ENCODE data around the gene OCA2.

Gene OCA2

DNA sequence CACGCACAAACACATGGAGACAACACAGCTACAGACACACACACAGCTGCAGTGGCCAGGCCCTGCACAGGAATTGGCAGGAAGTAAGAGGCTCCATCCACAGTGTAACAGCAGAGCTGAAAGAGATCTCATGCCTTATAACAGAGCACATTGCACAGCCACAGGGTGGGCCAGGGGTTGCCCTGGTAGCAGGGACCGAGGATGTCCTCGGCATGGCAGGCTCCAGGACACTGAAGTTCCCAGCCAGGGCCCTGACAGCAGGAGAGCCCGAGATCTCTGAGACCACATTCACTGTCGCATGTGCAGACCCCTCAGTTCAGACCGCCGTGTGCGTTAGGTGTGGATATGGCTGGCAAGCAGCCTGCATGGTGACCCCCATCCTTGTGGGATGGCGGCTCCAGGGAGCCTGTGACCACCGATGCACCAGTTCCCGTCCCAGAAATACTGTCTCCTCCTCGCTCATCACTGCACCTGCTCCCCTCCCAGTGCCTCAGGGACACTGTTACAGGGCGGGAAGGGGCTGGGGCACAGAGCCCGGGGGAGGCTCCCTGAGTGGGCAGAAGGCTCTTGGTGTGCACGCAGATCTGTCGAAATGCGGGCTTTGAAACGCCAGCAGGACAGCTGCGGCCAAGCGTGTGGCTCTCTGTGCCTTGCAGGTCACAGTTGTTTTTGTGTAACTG is 1.5 kb upstream of the OCA2 start:
- no peak overlapping the region for H3K27ac ChIP-seq
- TF ChIP-seq, protein P1, sequence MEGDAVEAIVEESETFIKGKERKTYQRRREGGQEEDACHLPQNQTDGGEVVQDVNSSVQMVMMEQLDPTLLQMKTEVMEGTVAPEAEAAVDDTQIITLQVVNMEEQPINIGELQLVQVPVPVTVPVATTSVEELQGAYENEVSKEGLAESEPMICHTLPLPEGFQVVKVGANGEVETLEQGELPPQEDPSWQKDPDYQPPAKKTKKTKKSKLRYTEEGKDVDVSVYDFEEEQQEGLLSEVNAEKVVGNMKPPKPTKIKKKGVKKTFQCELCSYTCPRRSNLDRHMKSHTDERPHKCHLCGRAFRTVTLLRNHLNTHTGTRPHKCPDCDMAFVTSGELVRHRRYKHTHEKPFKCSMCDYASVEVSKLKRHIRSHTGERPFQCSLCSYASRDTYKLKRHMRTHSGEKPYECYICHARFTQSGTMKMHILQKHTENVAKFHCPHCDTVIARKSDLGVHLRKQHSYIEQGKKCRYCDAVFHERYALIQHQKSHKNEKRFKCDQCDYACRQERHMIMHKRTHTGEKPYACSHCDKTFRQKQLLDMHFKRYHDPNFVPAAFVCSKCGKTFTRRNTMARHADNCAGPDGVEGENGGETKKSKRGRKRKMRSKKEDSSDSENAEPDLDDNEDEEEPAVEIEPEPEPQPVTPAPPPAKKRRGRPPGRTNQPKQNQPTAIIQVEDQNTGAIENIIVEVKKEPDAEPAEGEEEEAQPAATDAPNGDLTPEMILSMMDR (conservative IDR thresholded peaks at IDR 0.05) = no peak

DNA sequence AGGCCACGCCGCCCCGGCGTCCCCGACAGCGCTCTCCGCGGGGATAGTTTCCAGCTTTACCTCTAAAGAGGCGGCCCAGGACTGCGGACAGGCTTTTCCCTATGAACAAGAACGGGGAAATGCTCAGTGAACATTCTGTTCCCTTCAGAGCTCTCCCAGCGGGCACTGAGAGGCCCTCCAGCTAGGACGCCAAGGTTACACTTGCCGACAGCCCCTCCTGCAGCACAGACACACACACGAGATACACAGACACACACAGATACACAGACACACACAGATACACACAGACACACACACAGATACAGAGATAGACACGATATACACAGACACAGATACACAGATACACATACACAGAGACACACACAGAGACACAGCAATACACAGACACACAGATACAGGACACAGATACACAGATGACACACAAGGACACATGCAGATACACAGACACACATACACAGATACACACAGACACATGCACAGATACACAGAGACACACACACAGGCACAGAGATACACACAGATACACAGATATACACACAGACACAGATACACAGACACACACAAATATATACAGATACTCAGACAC is 533 bp upstream of the OCA2 start:
- no peak overlapping the region for H3K27ac ChIP-seq
- TF ChIP-seq, protein P1 (conservative IDR thresholded peaks at IDR 0.05) = no peak

DNA sequence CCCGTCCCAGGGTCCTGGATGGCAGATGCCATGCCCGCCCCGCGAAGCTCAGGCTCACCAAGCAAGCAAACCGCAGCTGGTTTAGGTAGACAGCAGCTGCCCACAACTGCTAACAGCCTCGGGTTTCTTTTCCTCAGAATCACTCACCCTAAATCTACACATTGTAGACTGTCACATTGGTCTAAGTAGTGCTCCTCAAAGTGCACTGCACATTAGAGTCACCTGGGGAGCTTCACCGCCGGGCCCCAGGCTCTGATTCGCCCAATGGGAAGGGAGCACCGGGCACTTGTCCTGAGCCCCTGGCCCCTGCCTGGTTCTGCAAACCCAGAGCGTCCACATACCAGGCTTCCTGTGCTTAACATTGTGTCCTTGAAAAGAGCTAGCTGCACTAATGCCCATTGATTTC is 752 bp downstream of the OCA2 start:
- TF ChIP-seq, protein P1 (conservative IDR thresholded peaks at IDR 0.05) = no peak
- H3K27ac ChIP-seq = no peak overlapping the region

DNA sequence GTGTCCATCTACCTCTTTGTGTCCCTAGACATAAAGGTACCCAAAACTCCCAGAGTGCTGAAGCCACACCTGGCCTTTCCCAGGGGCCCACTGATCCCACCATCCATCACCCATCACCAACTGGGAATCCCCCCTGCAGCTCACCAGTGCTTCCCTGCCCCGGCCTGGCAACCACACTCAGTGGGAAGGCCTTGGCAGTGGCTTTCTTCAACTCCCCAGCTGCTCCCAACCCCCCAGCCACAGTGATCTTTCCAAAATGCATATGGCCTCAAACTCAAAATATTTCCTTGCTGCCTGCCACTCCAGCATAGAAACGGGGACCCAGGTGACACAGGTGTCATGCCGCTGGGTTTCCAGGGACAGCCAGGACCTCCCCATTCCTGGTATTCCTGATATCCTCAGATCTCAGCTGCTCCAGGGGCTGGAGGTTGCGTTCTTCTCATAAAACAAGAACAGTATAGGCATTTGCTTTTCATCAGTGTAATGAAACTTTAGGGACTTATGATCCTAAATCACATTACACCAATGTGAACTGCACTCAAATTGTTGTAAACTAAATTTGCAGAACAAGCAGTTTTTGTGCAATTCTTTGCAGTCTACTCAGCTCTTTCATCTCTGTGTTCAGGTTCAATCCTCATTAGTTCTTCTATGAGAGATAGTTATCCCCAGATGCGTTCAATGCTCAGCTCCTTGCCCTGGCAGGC is 1.3 kb downstream of the OCA2 start:
- H3K27ac ChIP-seq = no peak overlapping the region
- TF ChIP-seq, protein P1 (conservative IDR thresholded peaks at IDR 0.05) = no peak

DNA sequence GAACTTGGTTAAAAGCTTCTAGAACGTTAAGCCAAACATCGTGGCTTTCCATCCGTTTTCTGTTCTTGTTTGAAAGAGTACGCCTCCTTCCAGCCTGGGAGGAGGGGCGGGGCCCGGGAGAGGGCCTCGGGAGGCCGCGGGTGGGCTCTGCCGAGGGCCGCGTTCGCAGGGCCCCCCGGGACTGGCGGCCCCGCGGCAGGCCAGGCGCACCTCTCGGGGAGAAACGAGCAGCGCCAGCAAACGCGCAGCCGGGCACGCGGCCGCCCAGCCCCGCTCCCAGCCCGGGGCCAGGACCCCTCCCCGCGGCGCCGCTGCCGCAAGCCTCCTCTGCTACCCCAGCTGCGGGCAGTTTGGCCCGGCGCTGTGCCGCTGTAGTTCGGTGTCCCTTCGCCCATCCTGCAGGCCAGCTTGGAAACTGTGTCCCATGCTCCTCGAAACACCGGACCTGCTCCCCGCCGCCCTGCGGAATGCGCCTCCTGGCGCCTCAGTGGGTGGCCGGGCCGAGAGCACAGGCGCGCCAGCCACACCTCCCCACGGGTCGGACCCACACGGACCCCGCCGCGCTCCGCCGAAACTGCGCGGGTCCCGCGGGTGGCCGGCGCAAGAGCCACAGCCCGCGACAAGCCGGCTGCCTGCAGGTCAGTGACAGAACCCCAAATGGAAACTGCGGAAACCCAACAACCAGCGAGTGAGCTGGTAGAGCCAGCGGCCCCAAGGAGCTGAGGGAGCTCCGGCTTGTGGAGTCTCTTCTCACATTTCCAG is 2.3 kb downstream of the OCA2 start:
- TF ChIP-seq, protein P1 (conservative IDR thresholded peaks at IDR 0.05) = no peak
- no peak overlapping the region for H3K27ac ChIP-seq

DNA sequence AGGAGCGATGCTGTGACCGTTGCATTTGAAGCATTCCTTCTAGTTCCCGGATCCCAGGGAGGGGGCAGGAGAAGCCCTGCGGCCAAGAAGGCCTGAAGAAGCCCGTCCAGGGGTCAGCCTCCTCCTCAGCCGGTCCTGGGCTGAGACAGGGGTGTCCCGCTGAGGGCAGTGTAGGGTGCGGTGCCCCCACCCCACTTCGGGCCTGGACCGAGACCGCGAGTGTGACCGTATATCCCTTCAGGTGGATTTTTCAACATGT is 2.8 kb downstream of the OCA2 start:
- H3K27ac ChIP-seq = no peak overlapping the region
- TF ChIP-seq, protein P1 (conservative IDR thresholded peaks at IDR 0.05) = no peak

Data from VCaP (cell line).